GM19455 (cell line): ENCODE results near the gene CFAP68.
"Not testable (repeated sequence)": the region's sequence is repeated elsewhere in the genome, so short reads cannot be mapped to it uniquely, and the experiment has no call there.

Experiments
- ATAC-seq: cut with Tn5 transposase; IDR thresholded peaks from one replicate; pipeline ENCODE4 v1.9.1; 2021; ENCODE audit not compliant: unreplicated experiment

Gene CFAP68

GRCh38 chr11:111870522-111870885, 8.8 kb upstream of the CFAP68 start:
- ATAC-seq, result peak; percentile 13

- peak; percentile 91 for ATAC-seq
Observed at GRCh38 chr11:111870886-111871692, 8.3 kb upstream of the CFAP68 start, which contains the start of gene ALG9. TSS of gene ALG9 (minus strand) at chr11:111871581. CDS start at chr11:111871482, 99 bp downstream.

DNA sequence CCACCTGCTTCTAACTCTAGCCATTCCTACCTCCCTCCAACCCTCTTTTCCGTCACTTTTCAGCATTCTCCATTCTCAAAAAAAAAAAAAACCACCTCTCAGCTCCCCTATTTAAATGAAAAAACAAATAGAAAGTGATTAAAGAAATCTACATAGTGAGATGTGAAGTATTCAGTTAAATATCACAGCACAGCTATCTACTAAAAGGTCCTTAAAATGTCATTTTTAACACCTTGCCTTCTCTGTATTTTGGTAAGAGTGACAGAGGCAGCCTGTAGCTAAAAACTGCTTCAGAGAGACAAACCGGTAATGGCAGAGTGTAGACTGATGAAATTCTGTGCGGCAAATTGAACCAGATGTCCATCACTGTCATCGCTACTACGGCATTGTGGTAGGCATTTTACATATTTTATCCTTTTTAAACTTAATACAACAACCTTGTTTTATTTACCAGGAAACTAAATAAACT, 7.6 kb upstream of the CFAP68 start:
- no peak for ATAC-seq

DNA sequence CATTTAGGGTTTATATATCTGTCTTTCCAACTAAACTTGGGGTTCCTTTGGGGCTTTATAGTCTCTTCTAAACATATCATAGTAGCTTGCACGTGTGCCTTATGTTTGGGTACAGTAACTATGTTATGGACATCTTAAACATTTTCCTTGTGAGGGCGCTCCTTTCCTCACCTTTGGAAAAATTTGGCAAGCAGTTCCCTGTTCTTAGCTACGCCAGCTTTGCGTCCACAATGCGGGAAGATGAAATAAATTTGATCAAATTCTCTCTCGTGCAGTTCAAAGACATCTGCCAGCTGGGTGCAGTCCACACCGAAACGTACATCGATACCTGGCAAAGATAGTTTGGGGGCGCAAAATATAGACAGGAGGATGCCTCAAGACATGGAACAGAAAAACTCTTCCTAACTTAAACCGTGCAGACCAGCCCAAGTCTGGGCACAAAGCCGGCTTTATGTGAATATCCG, 924 bp upstream of the CFAP68 start:
- no peak for ATAC-seq

GRCh38 chr11:111879637-111879960, 258 bp downstream of the CFAP68 start:
- no peak for ATAC-seq

DNA sequence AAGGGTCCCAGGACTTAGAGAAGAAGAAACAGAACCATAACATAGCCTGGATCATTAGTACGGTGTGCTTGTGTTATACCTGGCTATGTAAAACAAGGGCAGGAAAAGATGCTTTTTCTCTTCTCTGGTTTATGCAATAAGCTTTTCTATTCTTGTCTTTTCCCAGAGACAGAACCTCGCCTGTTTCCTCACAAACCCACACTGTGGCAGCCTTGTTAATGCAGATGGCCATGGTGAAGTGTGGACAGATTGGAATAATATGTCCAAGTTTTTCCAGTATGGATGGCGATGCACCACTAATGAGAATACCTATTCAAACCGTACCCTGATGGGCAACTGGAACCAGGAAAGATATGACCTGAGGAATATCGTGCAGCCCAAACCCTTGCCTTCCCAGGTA, 2.9 kb downstream of the CFAP68 start:
- ATAC-seq, result no peak

DNA sequence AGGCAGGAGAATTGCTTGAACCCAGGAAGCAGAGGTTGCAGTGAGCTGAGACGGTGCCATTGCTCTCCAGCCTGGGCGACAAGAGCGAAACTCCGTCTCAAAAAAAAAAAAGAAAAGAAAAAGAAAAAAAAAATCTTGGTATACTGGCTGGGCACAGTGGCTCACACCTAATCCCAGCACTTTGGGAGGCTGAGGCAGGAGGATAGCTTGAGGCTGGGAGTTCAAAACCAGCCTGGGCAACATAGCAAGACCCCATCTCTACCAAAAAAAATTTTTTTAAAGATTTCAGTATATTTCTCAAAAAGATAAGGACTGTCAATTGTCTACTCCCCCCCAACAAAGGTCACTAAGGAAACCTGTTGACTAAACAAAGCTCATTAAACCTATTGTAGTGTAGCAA, 5.7 kb downstream of the CFAP68 start:
- ATAC-seq, result not testable (repeated sequence)

- ATAC-seq, result no peak
Observed at GRCh38 chr11:111886032-111886431, 6.7 kb downstream of the CFAP68 start.

DNA sequence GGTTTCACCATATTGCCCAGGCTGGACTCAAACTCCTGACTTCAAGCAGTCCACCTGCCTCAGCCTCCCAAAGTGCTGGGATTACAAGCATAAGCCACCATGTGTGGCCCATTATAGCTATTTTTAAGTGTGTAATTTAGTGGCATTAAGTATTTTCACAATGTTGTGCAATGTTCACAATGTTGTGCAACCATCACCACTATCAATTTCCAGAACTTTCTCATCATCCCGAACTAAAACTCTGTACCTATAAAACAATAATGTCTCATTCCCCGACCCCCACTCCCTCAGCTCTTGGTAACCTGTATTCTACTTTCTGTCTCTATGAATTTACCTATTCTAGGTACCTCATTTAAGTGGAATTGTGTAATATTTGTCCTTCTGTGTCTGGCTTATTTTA, 7.5 kb downstream of the CFAP68 start:
- no peak for ATAC-seq

- no peak for ATAC-seq
Observed at GRCh38 chr11:111905411-111905810, 26.1 kb downstream of the CFAP68 start.

DNA sequence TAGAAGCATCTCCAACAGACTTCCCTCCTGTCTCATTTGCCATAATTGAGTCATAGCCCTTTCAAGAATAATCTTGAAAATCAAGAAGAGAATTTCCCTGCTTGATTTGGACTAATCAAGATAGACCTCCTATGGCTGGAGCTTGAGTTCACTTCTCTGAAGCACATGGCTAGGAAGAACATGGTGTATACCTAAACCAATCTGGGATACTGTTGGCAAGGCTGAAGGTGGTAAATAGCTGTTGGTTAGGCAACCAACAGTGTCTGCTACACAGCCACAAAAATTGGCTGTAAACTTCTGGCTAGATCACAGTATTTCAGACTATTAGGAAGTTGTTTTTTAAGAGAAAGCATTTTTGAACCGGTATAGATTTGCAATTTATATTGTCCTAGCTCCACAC, 27.3 kb downstream of the CFAP68 start:
- no peak for ATAC-seq

- no peak for ATAC-seq
Observed at GRCh38 chr11:111908639-111909305, 29.4 kb downstream of the CFAP68 start.

DNA sequence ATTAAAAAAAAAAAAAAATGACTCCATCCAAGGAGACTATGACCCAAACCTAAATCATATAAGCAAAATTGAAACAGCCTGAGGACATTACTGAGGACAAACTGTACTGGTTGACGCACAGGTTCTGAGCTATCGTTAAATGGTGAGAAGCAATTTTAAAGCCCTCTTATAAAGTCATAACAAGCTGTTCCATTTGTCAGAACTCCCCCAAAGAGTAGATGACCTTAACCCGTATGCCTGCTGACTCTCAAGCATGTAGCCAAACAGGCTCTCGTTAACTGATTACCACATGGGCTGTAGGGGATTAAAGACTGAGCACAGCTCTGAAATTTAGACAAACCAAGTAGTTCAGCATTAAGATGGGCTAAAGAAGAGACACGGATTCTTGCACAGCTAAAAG, 30.0 kb downstream of the CFAP68 start:
- no peak for ATAC-seq

DNA sequence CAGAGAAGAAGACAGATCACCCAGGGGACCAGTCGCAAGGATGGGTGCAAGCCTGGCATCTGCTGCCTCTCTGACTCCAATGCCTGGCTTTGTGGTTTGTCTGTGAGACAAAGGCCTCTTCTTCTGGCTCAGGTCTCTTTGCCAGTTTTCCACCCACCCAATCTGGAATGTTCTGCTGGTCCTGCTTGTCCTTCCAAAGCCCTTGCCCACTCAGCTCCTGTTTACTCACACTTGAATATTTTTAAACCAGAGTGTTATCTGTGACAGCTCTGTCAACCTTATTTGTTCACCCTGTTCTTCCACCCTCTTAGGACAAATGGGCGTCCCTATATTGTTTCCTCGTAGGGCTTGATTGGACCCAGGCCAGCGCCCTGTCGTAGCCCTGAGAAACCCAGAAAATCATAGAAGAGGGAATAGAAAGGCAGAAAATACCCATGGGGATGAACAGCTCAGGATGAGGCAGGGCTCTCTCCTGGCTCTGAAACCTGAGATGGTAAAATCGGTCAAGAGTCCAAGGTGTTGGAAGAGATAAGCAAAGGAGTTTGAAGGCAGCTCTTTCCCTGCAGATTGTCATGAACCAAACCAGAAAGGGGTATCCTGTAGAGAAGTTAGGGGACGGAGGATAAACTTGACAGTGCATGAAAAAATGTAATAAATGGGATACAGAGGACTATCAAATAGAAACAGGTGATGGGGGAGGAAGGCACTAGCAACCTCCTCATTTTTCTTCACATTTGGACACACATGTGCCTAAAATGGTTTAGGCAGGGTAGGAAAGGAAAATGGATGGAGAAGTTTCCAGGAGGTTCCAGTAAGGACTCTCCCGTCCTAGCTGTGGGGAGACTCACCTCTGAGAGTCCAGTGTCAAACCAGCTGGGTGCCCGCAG, 31.6 kb downstream of the CFAP68 start:
- no peak for ATAC-seq

GRCh38 chr11:111911563-111912401, 32.4 kb downstream of the CFAP68 start, which contains the start of gene CRYAB:
TSS of gene CRYAB (minus strand) at chr11:111911770. CDS start at chr11:111911724, 46 bp downstream.
- ATAC-seq, result no peak

DNA sequence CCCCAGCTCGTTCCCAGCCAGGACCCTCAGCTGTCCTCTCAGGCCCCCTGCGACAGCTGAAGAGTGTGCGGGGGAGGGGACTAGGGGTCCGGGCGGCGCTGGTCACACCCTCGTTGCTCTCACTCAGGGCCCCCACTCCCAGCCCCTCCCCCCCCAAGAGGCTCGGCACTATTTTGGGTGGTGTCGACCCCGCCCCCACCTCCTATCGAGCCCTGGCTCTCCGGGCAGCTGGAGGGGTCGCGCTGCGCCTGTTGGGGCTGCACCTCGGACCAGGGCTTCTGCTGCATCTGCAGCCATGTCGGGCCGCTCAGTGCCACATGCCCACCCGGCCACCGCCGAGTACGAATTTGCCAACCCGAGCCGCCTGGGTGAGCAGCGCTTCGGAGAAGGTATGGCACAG, 33.2 kb downstream of the CFAP68 start, which contains the start of gene HSPB2:
HSPB2 (plus strand) TSS at position 200 of the 400 bp plus-strand sequence; CDS start at position 296, 96 bp downstream.
- ATAC-seq, result no peak

DNA sequence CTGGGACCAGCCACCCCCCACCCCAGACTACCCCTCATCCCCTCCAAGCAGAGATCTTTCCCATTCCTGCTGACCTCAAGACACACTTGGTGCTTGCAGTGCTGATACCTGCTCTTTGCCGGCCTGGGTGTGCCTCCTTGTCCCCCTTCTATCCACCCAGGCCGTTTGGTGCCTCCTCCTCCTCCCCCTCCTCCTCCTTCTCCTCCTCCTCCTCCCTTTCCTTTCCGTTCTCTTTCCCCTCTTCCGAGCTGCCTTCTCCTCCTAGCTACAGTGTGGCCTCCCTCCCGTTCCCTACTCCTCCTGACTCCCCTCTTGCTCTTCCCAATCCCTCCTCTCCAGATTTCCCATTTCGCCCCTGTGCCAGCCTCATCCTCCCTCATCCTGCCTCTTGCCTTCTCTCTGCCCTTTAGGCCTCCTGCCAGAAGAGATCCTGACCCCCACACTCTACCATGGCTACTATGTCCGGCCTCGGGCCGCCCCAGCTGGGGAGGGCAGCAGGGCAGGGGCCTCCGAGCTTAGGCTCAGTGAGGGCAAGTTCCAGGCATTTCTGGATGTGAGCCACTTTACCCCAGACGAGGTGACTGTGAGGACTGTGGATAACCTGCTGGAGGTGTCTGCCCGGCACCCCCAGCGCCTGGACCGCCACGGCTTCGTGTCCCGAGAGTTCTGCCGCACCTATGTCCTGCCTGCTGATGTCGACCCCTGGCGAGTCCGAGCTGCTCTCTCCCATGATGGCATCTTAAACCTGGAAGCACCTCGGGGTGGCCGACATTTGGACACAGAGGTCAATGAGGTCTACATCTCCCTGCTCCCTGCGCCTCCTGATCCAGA, 33.9 kb downstream of the CFAP68 start:
- ATAC-seq, result no peak

DNA sequence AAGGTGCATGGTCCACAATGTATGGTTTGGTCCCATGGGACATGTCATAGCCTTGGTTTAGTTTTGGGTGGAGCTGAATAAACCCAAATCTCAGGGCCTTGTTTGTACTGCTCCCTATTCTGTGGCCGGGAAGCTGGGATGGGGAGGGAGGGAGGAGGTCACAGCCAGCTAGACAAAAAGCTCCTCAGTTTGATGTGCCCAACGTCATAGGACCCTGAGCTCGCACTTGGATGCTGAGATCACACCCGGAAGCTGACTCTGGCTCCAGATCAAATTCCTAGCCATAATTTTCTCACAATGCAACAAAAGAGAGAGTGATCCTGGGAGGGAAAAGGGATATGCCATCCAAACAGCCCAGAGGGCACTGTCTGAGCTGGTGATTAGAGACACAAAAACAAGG, 34.7 kb downstream of the CFAP68 start:
- no peak for ATAC-seq

GRCh38 chr11:111916768-111917167, 37.4 kb downstream of the CFAP68 start:
- ATAC-seq, result no peak
